GM19324 (cell line): ENCODE data around the gene ZNF394.
"Not testable (repeated sequence)": the region's sequence is repeated elsewhere in the genome, so short reads cannot be mapped to it uniquely, and the experiment has no call there.

Experiments used
- ATAC-seq: cut with Tn5 transposase; IDR thresholded peaks from one replicate; pipeline ENCODE4 v1.9.1; 2021; ENCODE audit warnings: mild to moderate bottlenecking, moderate library complexity; ENCODE audit not compliant: unreplicated experiment, low FRiP score

The ZNF394 gene

GRCh38 chr7:99499721-99500636 lies at the start of gene ZNF394:
Gene ZNF394, minus strand, starts transcription at chr7:99500281. Its CDS starts 188 bp downstream, at chr7:99500093.
- ATAC-seq = peak; percentile 39

- ATAC-seq = not testable (repeated sequence)
These were observed 49.5 kb upstream of the ZNF394 start for GRCh38 chr7:99549545-99549944.

- not testable (repeated sequence) for ATAC-seq
These were observed 45.2 kb upstream of the ZNF394 start for GRCh38 chr7:99545308-99545707.

GRCh38 chr7:99543916-99544315 lies 43.8 kb upstream of the ZNF394 start:
- no peak for ATAC-seq

- ATAC-seq = no peak
These were observed 43.1 kb upstream of the ZNF394 start for GRCh38 chr7:99543081-99543671.

GRCh38 chr7:99541212-99541611 lies 41.1 kb upstream of the ZNF394 start:
- ATAC-seq = no peak

- no peak for ATAC-seq
These were observed 40.5 kb upstream of the ZNF394 start for GRCh38 chr7:99540542-99540941.

- ATAC-seq = no peak
These were observed 39.2 kb upstream of the ZNF394 start for GRCh38 chr7:99539213-99539811.

- ATAC-seq = no peak
These were observed 35.6 kb upstream of the ZNF394 start for GRCh38 chr7:99535667-99536066.

GRCh38 chr7:99531354-99531765 lies 31.3 kb upstream of the ZNF394 start:
- no peak for ATAC-seq

- ATAC-seq = no peak
These were observed 25.8 kb upstream of the ZNF394 start for GRCh38 chr7:99525713-99526440.

GRCh38 chr7:99521399-99521798 lies 21.3 kb upstream of the ZNF394 start:
- ATAC-seq = no peak

- ATAC-seq = no peak
These were observed 14.0 kb upstream of the ZNF394 start for GRCh38 chr7:99514050-99514449.

- ATAC-seq = no peak
These were observed 5.2 kb upstream of the ZNF394 start for GRCh38 chr7:99505324-99505662.

GRCh38 chr7:99504603-99505323 lies 4.7 kb upstream of the ZNF394 start, which contains the start of gene ZKSCAN5:
Gene ZKSCAN5, plus strand, starts transcription at chr7:99504662. Its CDS starts 1,383 bp downstream, at chr7:99506045.
- ATAC-seq = peak; percentile 87

- ATAC-seq = no peak
These were observed 4.2 kb upstream of the ZNF394 start for GRCh38 chr7:99504281-99504602.

- ATAC-seq = not testable (repeated sequence)
These were observed 1.2 kb upstream of the ZNF394 start for GRCh38 chr7:99501236-99501635.

GRCh38 chr7:99500637-99501009 lies 542 bp upstream of the ZNF394 start:
- ATAC-seq = no peak

- ATAC-seq = no peak
These were observed 735 bp downstream of the ZNF394 start for GRCh38 chr7:99499371-99499720.

- no peak for ATAC-seq
These were observed 1.5 kb downstream of the ZNF394 start for GRCh38 chr7:99498546-99498944.
